Fibroblast of skin of right biceps (primary cell): ENCODE results near the gene EOMES.

Experiments used
- DNase-seq: peaks from one replicate; pipeline ENCODE4 v3.0.0-alpha.2; 2013

EOMES gene

GRCh38 chr3:27678234-27678633 lies 43.9 kb downstream of the EOMES start:
- no peak for DNase-seq

- peak; percentile 92 for DNase-seq
These were observed 44.6 kb downstream of the EOMES start for GRCh38 chr3:27677565-27677964.

GRCh38 chr3:27675287-27675686 lies 46.8 kb downstream of the EOMES start:
- DNase-seq = peak; percentile 72

- DNase-seq = no peak
These were observed 48.4 kb downstream of the EOMES start for GRCh38 chr3:27673701-27674100.

- no peak for DNase-seq
These were observed 51.0 kb downstream of the EOMES start for GRCh38 chr3:27671101-27671500.

- no peak for DNase-seq
These were observed 51.5 kb downstream of the EOMES start for GRCh38 chr3:27670619-27671018.

GRCh38 chr3:27669591-27669990 lies 52.5 kb downstream of the EOMES start:
- DNase-seq = no peak

- no peak for DNase-seq
These were observed 54.4 kb downstream of the EOMES start for GRCh38 chr3:27667751-27668150.

GRCh38 chr3:27666708-27667107 lies 55.4 kb downstream of the EOMES start:
- DNase-seq = peak; percentile 88

- no peak for DNase-seq
These were observed 55.9 kb downstream of the EOMES start for GRCh38 chr3:27666272-27666671.
